ENCODE measurements around the gene PROSER1. TPM values are rescaled to one million over a fixed set of nuclear protein-coding genes. Genes with fewer than 3 reads are reported as not detected.
A peak's percentile ranks its signal among the peaks of the same experiment; 100 is the strongest.

The PROSER1 gene
- total RNA-seq, 1 donor from 2014 or later, result 33.0 TPM

GRCh38 chr13:39056018-39056417 is 18.1 kb upstream of the PROSER1 start:
- no peak overlapping the region for H3K4me3 ChIP-seq (ENCODE audit: low read depth, low read length)
- TF ChIP-seq CTCF (IDR thresholded peaks at IDR 0.05; ENCODE audit: insufficient read depth, low read length, poor library complexity, severe bottlenecking), result no peak
- no peak for DNase-seq (ENCODE audit: low read depth)
- H3K36me3 ChIP-seq (ENCODE audit: control insufficient read depth, insufficient read depth, low read length), result no peaks in the 10 kb centered on the region
- H3K27me3 ChIP-seq (ENCODE audit: control insufficient read depth, insufficient read depth, low read length), result no peaks in the 10 kb centered on the region

GRCh38 chr13:39054112-39054511 is 16.2 kb upstream of the PROSER1 start:
- no peak for DNase-seq (ENCODE audit: low read depth)
- Histone ChIP-seq H3K4me3 (ENCODE audit: low read depth, low read length) (no peak overlapping the region), H3K27me3 (ENCODE audit: control insufficient read depth, insufficient read depth, low read length) (no peaks in the 10 kb centered on the region), H3K36me3 (ENCODE audit: control insufficient read depth, insufficient read depth, low read length) (no peaks in the 10 kb centered on the region)
- TF ChIP-seq CTCF (IDR thresholded peaks at IDR 0.05; ENCODE audit: insufficient read depth, low read length, poor library complexity, severe bottlenecking), result no peak

- no peaks in the 10 kb centered on the region for H3K27me3 ChIP-seq (ENCODE audit: control insufficient read depth, insufficient read depth, low read length)
- DNase-seq (ENCODE audit: low read depth), result no peak
- no peak overlapping the region for H3K4me3 ChIP-seq (ENCODE audit: low read depth, low read length)
- H3K36me3 ChIP-seq (ENCODE audit: control insufficient read depth, insufficient read depth, low read length), result no peaks in the 10 kb centered on the region
- TF ChIP-seq CTCF (IDR thresholded peaks at IDR 0.05; ENCODE audit: insufficient read depth, low read length, poor library complexity, severe bottlenecking), result no peak
These were observed 15.1 kb upstream of the PROSER1 start for GRCh38 chr13:39052944-39053343.

GRCh38 chr13:39051157-39051556 is 13.3 kb upstream of the PROSER1 start:
- Histone ChIP-seq H3K36me3 (ENCODE audit: control insufficient read depth, insufficient read depth, low read length) (no peaks in the 10 kb centered on the region), H3K4me3 (ENCODE audit: low read depth, low read length) (no peak overlapping the region), H3K27me3 (ENCODE audit: control insufficient read depth, insufficient read depth, low read length) (no peaks in the 10 kb centered on the region)
- TF ChIP-seq CTCF (IDR thresholded peaks at IDR 0.05; ENCODE audit: insufficient read depth, low read length, poor library complexity, severe bottlenecking), result peak; percentile 38
- DNase-seq (ENCODE audit: low read depth), result peak; percentile 9

- DNase-seq (ENCODE audit: low read depth), result no peak
- TF ChIP-seq CTCF (IDR thresholded peaks at IDR 0.05; ENCODE audit: insufficient read depth, low read length, poor library complexity, severe bottlenecking), result no peak
- H3K27me3 ChIP-seq (ENCODE audit: control insufficient read depth, insufficient read depth, low read length), result no peaks in the 10 kb centered on the region
- no peaks in the 10 kb centered on the region for H3K36me3 ChIP-seq (ENCODE audit: control insufficient read depth, insufficient read depth, low read length)
- no peak overlapping the region for H3K4me3 ChIP-seq (ENCODE audit: low read depth, low read length)
These were observed 11.4 kb upstream of the PROSER1 start for GRCh38 chr13:39049274-39049673.

GRCh38 chr13:39048806-39049205 is 10.9 kb upstream of the PROSER1 start:
- Histone ChIP-seq H3K27me3 (ENCODE audit: control insufficient read depth, insufficient read depth, low read length) (no peaks in the 10 kb centered on the region), H3K4me3 (ENCODE audit: low read depth, low read length) (no peak overlapping the region), H3K36me3 (ENCODE audit: control insufficient read depth, insufficient read depth, low read length) (no peaks in the 10 kb centered on the region)
- no peak for DNase-seq (ENCODE audit: low read depth)
- TF ChIP-seq CTCF (IDR thresholded peaks at IDR 0.05; ENCODE audit: insufficient read depth, low read length, poor library complexity, severe bottlenecking), result no peak

Measured in kidney epithelial cell (primary cell).